Lower leg skin (tissue), 4 donors: ENCODE measurements around the gene DBN1. TPM values are rescaled to one million over a fixed set of nuclear protein-coding genes. Genes with fewer than 3 reads are reported as not detected.

Experiments used
- DNase-seq, 2 donors: peaks; one replicate each; pipeline ENCODE4 v3.0.0-alpha.2; 2019; ENCODE audit warnings: low spot score in 2 of 2
- H3K4me3 ChIP-seq: fragments of 200-600 bp; sonication (generic); 2 replicates; pipeline ENCODE4 v1.5.1; 2017; ENCODE audit warnings: mild to moderate bottlenecking, low read depth; ENCODE audit not compliant: poor library complexity, severe bottlenecking
- CTCF ChIP-seq, 3 donors: fragments of 450-650 bp; IDR thresholded peaks; one replicate each; pipeline ENCODE4 v1.5.1; 2016; ENCODE audit warnings: antibody characterized with exemption in 3 of 3, mild to moderate bottlenecking in 3 of 3, moderate library complexity in 2 of 3
- POLR2A ChIP-seq, 2 donors: fragments of 450-650 bp; IDR thresholded peaks; one replicate each; pipeline ENCODE4 v1.6.1; 2016 to 2017; ENCODE audit warnings: antibody characterized with exemption in 2 of 2, mild to moderate bottlenecking in 1 of 2, moderate library complexity in 1 of 2
- WGBS, 2 donors: methylation state at CpG; one replicate each; pipeline ENCODE4 v1.1.5; 2018; 5-methylcytosine and 5-hydroxymethylcytosine counted together
- intact Hi-C: fragments of 100-400 bp; cut with DNase I; formaldehyde crosslinking; loops from one replicate; pipeline ENCODE4 v1.15.0; 2023; ENCODE audit warnings: low total_unique reads
- total RNA-seq, 4 donors: library from RNA; depleted of rRNA; stranded (reverse); fragments of >200 nt; gene quantifications; one replicate each; pipeline ENCODE4 v1.1.0, GENCODE V29; 2016

The DBN1 gene
- total RNA-seq, 4 donors from 2014 or later, result 14.0 to 65.5 (median 27.6) TPM

- no peak for DNase-seq
- intact Hi-C loops, result no loop called here
- TF ChIP-seq CTCF (IDR thresholded peaks at IDR 0.05) (no peak), POLR2A (IDR thresholded peaks at IDR 0.05) (no peak)
- WGBS, 2 donors, result 90 to 91% methylated on average over 7 of the region's 7 CpGs
- H3K4me3 ChIP-seq, result no peak overlapping the region
These were observed 42.1 kb upstream of the DBN1 start for GRCh38 chr5:177515580-177515979.

GRCh38 chr5:177514541-177514940 is 41.1 kb upstream of the DBN1 start:
- whole genome bisulfite sequencing, 2 donors, result 93 to 94% methylated on average over 11 of the region's 11 CpGs
- TF ChIP-seq POLR2A (IDR thresholded peaks at IDR 0.05) (no peak), CTCF (IDR thresholded peaks at IDR 0.05) (no peak)
- no peak for DNase-seq
- no peak overlapping the region for H3K4me3 ChIP-seq
- intact Hi-C loops, result no loop called here

- no peak for TF ChIP-seq CTCF (IDR thresholded peaks at IDR 0.05)
- TF ChIP-seq POLR2A (IDR thresholded peaks at IDR 0.05), result no peak
- DNase-seq, result no peak
- intact Hi-C loops, result no loop called here
- H3K4me3 ChIP-seq, result no peak overlapping the region
- WGBS, 2 donors, result 95 to 96% methylated on average over 15 of the region's 15 CpGs
These were observed 40.1 kb upstream of the DBN1 start for GRCh38 chr5:177513500-177513899.

- H3K4me3 ChIP-seq, result no peak overlapping the region
- intact Hi-C loops, result no loop called here
- 93 to 96% methylated on average over 15 to 16 of the region's 16 CpGs for WGBS, 2 donors
- DNase-seq, result no peak
- no peak for TF ChIP-seq POLR2A (IDR thresholded peaks at IDR 0.05)
These were observed 39.4 kb upstream of the DBN1 start for GRCh38 chr5:177512736-177513380.

GRCh38 chr5:177511796-177512675 is 38.6 kb upstream of the DBN1 start:
- intact Hi-C loops, result no loop called here

More at GRCh38 chr5:177511796-177512675, 38.6 kb upstream of the DBN1 start:
- no peak for DNase-seq
- no peak overlapping the region for H3K4me3 ChIP-seq
- TF ChIP-seq POLR2A (IDR thresholded peaks at IDR 0.05) (no peak), CTCF (IDR thresholded peaks at IDR 0.05) (no peak)
- 92 to 93% methylated on average over 24 to 34 of the region's 34 CpGs for WGBS, 2 donors
